ENCODE data around the gene CEP68.

- TF ChIP-seq CTCF (IDR thresholded peaks at IDR 0.05) (no peak), POLR2A (IDR thresholded peaks at IDR 0.05) (no peak), EP300 (IDR thresholded peaks at IDR 0.05) (no peak)
These were observed 35.2 kb upstream of the CEP68 start for GRCh38 chr2:65020943-65021528.

Measured in tibial nerve (tissue), 4 donors.